ENCODE results near the gene CARNS1.

CARNS1 gene

GRCh38 chr11:67428052-67429001 lies 12.8 kb downstream of the CARNS1 start, which contains the start of gene RPS6KB2:
Gene RPS6KB2 (plus strand): TSS chr11:67428494. CDS start chr11:67428546, 52 bp downstream.
- peak; percentile 99 for DNase-seq (ENCODE audit: low read depth)

- DNase-seq (ENCODE audit: low read depth): no peak
Observed at GRCh38 chr11:67429038-67429668, 13.7 kb downstream of the CARNS1 start.

- no peak for DNase-seq (ENCODE audit: low read depth)
Observed at GRCh38 chr11:67429722-67430121, 14.2 kb downstream of the CARNS1 start.

- DNase-seq (ENCODE audit: low read depth): no peak
Observed at GRCh38 chr11:67431346-67432249, 16.1 kb downstream of the CARNS1 start.

- no peak for DNase-seq (ENCODE audit: low read depth)
Observed at GRCh38 chr11:67432655-67433349, 17.3 kb downstream of the CARNS1 start.

GRCh38 chr11:67433536-67434394 lies 18.3 kb downstream of the CARNS1 start:
- no peak for DNase-seq (ENCODE audit: low read depth)

- DNase-seq (ENCODE audit: low read depth): no peak
Observed at GRCh38 chr11:67434395-67434881, 19.0 kb downstream of the CARNS1 start.

GRCh38 chr11:67435031-67435726 lies 19.7 kb downstream of the CARNS1 start:
- DNase-seq (ENCODE audit: low read depth): no peak

GRCh38 chr11:67435727-67436458 lies 20.4 kb downstream of the CARNS1 start:
- DNase-seq (ENCODE audit: low read depth): no peak

GRCh38 chr11:67436459-67437081 lies 21.1 kb downstream of the CARNS1 start:
- no peak for DNase-seq (ENCODE audit: low read depth)

GRCh38 chr11:67437082-67437808 lies 21.8 kb downstream of the CARNS1 start, which contains the start of gene PTPRCAP:
Gene PTPRCAP (minus strand): TSS chr11:67437682. CDS start chr11:67437619, 63 bp downstream.
- DNase-seq (ENCODE audit: low read depth): peak; percentile 74

- no peak for DNase-seq (ENCODE audit: low read depth)
Observed at GRCh38 chr11:67437809-67438157, 22.3 kb downstream of the CARNS1 start.

GRCh38 chr11:67438158-67438902 lies 22.9 kb downstream of the CARNS1 start:
- peak; percentile 70 for DNase-seq (ENCODE audit: low read depth)

- no peak for DNase-seq (ENCODE audit: low read depth)
Observed at GRCh38 chr11:67439321-67440228, 24.1 kb downstream of the CARNS1 start.

GRCh38 chr11:67440229-67441097 lies 25.0 kb downstream of the CARNS1 start:
- no peak for DNase-seq (ENCODE audit: low read depth)
